ENCODE results near the gene CERS3.

The CERS3 gene

GRCh38 chr15:100528833-100529428, at the start of gene CERS3:
Gene CERS3 (minus strand): TSS chr15:100528950. CDS start chr15:100501849, 27,101 bp downstream.
- DNase-seq = no peak

GRCh38 chr15:100573526-100573925, 44.8 kb upstream of the CERS3 start:
- no peak for DNase-seq

- DNase-seq = no peak
Observed at GRCh38 chr15:100572362-100572983, 43.7 kb upstream of the CERS3 start.

GRCh38 chr15:100571592-100572167, 42.9 kb upstream of the CERS3 start:
- DNase-seq = no peak

GRCh38 chr15:100570735-100571313, 42.1 kb upstream of the CERS3 start:
- DNase-seq = no peak

- DNase-seq = no peak
Observed at GRCh38 chr15:100570275-100570674, 41.5 kb upstream of the CERS3 start.

DNA sequence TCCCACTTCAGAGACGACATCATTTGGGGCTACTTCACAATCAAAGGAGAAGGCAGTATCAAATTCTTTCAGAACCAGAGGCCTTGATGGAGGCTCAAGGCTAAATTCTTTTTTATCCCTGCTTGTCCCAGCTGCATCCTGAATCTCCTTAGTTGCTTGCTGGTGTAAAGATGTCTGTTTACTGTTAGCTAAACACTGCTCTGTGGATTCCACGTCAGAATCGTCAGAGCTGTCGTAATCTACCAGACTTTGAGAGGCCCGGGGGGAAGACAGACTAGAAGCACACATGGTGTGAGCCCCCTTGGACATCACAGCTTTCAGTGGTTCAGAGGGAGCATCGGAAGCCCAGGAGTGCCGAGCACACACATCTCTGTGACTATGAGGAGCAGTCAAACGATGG, 40.6 kb upstream of the CERS3 start:
- DNase-seq = no peak

- no peak for DNase-seq
Observed at GRCh38 chr15:100566850-100567628, 38.3 kb upstream of the CERS3 start.

GRCh38 chr15:100565591-100565990, 36.8 kb upstream of the CERS3 start:
- DNase-seq = no peak

DNA sequence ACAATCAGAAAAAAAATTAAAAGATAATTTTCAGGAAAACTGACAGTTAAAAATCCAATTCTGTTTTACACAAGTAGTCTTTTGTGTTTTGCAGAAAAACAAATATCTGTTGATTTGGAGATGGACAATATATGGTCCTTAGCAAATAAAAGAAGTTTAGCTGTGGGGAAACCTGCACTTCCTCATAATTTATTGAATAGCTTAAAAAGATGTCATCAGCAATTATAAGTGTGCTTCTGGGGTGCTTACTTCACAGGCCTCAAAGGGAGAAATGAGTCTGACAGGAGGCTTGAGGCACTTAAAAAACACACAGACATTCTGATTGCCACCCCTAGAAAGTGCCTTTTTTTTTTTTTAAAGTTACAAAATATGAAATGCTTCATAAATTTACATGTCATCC, 31.6 kb upstream of the CERS3 start:
- no peak for DNase-seq

DNA sequence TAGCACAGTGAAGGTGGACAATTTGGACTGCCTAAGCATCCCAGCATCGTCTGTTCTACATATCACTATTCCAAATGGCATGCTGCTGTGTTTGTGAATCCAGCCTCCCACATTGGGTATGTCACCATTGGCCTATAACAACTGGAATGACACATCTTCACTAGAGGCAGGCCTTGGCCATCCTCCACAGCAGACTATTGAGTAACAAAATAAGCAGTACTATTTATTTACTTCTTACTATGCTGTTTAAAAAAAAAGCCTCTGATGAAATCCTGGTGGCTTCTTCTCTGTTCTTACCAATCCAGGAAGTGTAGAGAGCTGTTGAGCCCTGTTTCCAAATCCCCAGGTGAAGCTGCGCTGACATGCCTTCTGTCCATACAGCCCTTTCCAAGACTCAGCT, 30.6 kb upstream of the CERS3 start:
- no peak for DNase-seq

- no peak for DNase-seq
Observed at GRCh38 chr15:100558771-100559254, 30.1 kb upstream of the CERS3 start.

DNA sequence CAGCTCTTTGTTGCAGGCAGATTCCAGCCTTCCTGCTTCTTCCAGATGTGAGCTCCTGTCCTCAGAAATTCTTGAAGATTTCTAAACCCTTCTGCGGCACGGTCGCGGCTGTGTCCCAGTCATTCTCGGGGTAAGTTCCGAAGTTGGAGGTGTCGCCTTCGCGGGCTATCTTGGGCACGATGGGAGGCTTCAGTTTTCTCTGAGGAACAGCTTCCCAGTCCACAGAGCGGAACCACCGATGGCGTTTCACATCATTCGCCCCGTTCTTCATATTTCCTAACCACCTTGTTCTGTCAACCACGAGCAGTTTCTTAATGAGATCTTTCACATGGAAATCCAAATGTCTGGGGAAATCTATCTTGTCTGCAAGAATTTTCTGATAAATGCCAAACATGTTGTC, 24.7 kb upstream of the CERS3 start:
- no peak for DNase-seq

- no peak for DNase-seq
Observed at GRCh38 chr15:100547961-100548360, 19.2 kb upstream of the CERS3 start.

DNA sequence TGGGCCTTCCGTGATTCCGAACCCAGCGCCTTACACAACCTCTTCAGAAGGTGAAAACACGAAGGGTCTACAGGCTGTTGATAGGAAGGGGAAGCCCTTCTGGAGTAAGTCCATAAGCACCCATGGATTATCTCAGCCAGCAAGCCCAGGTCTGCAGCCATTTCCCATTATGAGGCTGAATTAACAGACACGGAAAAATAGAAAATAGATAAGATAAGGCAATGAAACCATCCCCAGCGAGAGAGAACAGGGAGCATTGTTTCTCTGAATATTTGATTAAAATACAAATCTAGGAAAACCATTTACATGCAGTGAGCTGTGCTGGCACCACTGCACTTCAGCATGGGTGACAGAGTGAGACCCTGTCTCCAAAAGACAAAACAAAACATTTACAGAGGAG, 16.2 kb upstream of the CERS3 start:
- no peak for DNase-seq

DNA sequence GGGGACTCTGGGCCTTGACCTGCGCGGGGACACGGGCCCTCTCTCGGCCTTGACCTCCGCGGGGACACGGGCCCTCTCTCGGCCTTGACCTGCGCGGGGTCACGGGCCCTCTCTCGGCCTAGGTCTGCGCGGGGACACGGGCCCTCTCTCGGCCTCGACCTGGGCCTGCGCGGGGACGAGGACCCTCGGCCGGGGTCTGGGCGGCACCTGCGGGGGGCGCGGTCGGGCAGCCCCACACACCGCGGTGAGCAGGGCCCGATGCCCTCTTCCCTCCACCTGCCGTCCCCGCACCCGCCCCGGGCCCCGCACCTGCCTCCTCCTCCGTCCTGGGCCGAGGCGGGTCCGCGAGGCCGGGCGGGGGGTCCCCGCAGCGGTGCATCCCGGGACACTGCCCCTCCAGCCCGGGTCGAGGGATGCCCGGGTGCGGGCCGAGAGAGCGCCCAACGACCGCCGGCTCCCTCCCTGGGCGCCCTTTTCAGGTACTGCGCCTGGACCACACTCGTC, 15.6 kb upstream of the CERS3 start:
- no peak for DNase-seq

DNA sequence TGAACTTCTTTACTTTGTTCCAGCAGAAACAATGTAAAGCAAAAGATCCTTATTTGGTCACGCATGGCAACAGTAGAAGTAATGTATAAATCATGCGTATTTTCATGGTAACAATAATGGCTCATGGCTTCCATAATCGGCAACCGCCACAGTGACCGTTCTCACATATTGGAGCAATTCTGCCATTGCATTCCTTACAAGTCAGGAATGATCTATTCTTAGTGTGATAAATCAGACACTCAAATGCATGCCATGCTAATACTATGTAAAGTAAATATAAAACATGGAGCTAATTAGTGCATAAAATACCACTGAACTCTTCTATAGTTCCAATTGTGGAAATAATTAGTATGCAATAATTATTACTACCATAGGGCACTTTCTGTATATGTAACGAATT, 13.5 kb upstream of the CERS3 start:
- no peak for DNase-seq

GRCh38 chr15:100537331-100537730, 8.6 kb upstream of the CERS3 start:
- no peak for DNase-seq

DNA sequence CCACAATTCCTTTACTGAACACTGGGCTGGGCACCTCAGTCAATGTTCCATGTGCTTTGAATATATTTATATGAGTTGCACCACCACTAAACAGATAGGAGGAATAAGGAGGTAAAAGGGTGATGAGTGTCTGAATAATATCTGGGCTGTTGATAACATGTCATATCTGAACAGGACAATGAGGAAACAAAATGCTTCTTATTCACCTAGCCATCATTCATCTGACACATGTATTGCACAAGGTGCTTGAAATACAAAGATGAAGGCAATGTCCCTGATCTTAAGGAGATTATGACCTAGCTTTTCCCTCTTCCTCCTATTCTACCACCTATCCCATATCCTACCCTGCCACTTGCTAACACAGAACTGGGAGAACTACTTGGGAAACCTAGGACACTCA, 8.0 kb upstream of the CERS3 start:
- DNase-seq = no peak

DNA sequence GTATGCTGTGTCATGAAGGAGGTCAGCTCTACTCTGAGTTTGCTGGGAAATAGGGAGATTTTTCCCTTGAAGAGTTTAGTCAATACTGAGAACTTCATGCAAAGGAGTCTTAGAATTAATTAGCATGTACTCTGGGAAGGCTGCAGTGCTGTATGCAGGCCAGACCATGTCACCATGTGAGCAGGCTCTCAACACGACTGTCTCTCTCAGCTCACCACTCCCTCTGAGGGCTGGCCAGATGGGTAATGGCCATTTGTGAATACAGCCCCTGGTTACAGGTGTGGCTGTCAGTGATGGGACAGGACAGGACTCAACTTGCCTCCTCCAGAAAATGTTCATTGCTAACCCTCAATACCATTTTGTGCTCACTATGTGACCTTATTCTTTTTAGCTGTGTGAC, 5.1 kb upstream of the CERS3 start:
- no peak for DNase-seq

DNA sequence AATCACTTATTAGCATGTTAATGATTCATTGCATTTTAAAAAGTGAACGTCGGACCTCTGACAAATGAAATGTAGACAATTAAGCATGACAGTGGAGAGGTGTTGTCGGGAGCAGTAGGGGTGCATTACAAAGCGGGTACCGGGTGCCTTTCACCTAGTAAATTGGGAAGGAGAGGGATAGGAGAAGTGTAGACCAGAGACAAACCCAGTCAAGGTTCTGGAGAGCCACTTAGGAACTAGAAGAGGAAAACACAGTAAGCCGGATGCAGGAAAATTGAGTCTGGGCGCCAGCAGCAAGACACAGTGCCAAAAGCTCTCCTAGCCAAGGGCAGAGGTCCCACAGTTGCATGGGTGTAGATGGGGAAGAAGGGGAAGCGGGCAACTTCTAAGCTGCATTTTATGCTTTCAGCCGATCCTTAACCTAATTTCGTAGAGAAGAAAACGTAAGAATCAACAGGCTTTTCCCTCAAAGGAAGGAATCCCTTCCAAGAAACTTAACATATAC, 3.1 kb upstream of the CERS3 start:
- no peak for DNase-seq

GRCh38 chr15:100531204-100531603, 2.5 kb upstream of the CERS3 start:
- no peak for DNase-seq

GRCh38 chr15:100529556-100529955, 806 bp upstream of the CERS3 start:
- no peak for DNase-seq

Data from NCI-H2171 (cell line).